Measurements from ENCODE around the gene IFFO2.

IFFO2 gene

DNA sequence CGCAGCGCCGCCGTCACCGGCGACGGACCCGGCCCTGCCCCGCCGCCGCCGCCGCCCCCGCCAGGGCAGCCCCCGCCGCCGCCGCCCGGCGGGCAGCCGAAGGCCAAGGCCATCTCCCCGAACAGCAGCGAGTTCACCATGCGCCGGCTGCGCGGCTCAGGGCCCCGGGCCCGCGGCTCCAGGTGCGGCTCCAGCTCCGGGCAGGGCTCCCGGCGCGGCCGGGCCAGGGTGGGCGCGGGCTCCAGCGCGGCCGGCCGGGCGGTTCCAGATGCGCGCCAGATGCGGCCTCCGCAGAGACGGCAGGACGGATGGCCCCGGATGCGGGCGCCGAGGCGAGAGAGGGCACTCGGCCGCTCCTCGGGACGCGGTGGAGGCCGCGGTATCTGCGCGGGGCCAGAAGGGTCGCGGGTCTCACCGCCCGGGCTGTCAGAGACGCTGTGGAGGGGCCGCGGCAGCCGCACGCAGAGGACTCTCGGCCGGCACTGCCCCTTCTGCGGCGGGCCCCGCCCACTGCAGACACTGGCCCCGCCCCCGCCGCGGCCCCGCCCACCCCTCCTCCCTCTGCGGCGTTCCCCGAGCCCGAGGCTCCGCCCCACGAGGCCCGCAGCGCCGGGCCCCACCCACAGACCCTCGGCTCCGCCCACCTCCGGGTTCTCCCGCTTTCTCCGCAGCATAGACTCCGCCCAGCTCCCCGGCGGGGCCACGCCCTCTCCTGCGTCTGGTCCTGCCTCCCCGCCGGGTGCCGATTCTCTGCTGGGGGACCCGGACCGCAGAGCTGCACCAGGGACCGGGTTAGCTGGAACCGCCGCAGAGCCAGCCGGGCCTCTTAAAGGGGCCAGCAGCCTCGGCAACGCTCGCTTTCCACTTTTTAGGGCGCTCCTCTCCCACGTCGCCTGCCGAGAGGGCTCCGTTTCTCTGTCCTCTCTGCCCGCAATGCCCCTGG is at the start of gene IFFO2:
TSS of gene IFFO2 (minus strand) at position 484 of the 943 bp plus-strand sequence. CDS start at position 140, 344 bp downstream.
- peaks cover 4% of the 10 kb centered on the region for H3K4me1 ChIP-seq (ENCODE audit: insufficient read depth, low read length, severe bottlenecking)
- H3F3A ChIP-seq (ENCODE audit: insufficient read depth, low read length) = no peaks in the 10 kb centered on the region
- H3K27me3 ChIP-seq (ENCODE audit: insufficient read depth, low read length) = peaks cover 6% of the 10 kb centered on the region; the same call in 1 of the 2 replicates
- H3K4me2 ChIP-seq (ENCODE audit: low read length) = peak within 1 kb of the TSS; percentile 84
- peak within 1 kb of the TSS; percentile 59 for H3K4me3 ChIP-seq (ENCODE audit: low read depth, low read length, poor library complexity, severe bottlenecking)
- TF ChIP-seq, protein P1, sequence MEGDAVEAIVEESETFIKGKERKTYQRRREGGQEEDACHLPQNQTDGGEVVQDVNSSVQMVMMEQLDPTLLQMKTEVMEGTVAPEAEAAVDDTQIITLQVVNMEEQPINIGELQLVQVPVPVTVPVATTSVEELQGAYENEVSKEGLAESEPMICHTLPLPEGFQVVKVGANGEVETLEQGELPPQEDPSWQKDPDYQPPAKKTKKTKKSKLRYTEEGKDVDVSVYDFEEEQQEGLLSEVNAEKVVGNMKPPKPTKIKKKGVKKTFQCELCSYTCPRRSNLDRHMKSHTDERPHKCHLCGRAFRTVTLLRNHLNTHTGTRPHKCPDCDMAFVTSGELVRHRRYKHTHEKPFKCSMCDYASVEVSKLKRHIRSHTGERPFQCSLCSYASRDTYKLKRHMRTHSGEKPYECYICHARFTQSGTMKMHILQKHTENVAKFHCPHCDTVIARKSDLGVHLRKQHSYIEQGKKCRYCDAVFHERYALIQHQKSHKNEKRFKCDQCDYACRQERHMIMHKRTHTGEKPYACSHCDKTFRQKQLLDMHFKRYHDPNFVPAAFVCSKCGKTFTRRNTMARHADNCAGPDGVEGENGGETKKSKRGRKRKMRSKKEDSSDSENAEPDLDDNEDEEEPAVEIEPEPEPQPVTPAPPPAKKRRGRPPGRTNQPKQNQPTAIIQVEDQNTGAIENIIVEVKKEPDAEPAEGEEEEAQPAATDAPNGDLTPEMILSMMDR (IDR thresholded peaks at IDR 0.05; ENCODE audit: low read length) = no peak
- TF ChIP-seq EZH2 (IDR thresholded peaks at IDR 0.05; ENCODE audit: borderline replicate concordance, low read length) = no peak
- no peaks in the 10 kb centered on the region for H4K20me1 ChIP-seq (ENCODE audit: insufficient read depth, low read length)
- no peaks in the 10 kb centered on the region for H3K79me2 ChIP-seq (ENCODE audit: insufficient read depth, low read length)
- peak within 1 kb of the TSS; percentile 39; the same call in 1 of the 2 replicates for H3K9ac ChIP-seq (ENCODE audit: low read length)
- no peaks in the 10 kb centered on the region for H3K9me2 ChIP-seq (ENCODE audit: low read depth, low read length)
- no peaks in the 10 kb centered on the region for H3K9me3 ChIP-seq (ENCODE audit: low read length)
- H3K36me3 ChIP-seq (ENCODE audit: insufficient read depth, low read length) = no peaks in the 10 kb centered on the region
- H2AFZ ChIP-seq (ENCODE audit: low read length) = no peak within 1 kb of the TSS
- no peak within 1 kb of the TSS for H3K27ac ChIP-seq (ENCODE audit: low read depth, low read length, poor library complexity, severe bottlenecking)

DNA sequence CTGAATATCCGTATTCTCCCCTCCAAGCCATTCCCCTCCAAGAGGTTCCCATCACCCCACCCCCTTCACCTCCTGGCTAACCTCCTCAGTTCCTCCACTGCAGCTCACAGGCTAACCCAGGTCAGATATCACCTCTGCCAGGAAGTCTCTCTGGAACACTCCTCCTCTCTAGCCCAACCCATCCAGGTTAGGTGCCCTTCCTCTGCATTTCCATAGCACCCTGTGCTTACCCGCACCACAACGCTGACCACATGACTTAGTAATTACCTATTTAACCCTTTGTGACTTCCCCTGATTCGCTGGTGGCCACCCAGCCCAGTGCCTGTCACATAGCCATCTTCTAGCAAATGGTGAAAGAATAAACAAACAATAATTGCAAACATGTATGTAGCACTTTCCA is 49.5 kb upstream of the IFFO2 start:
- Histone ChIP-seq H3K4me1 (ENCODE audit: insufficient read depth, low read length, severe bottlenecking) (no peaks in the 10 kb centered on the region), H2AFZ (ENCODE audit: low read length) (no peak overlapping the region), H3K79me2 (ENCODE audit: insufficient read depth, low read length) (no peaks in the 10 kb centered on the region), H3K9me3 (ENCODE audit: low read length) (0 out of 2 replicates have a peak, but pooled peaks cover 5% of the 10 kb centered on the region), H3K9me2 (ENCODE audit: low read depth, low read length) (no peaks in the 10 kb centered on the region), H4K20me1 (ENCODE audit: insufficient read depth, low read length) (no peaks in the 10 kb centered on the region), H3K9ac (ENCODE audit: low read length) (no peak overlapping the region), H3K4me3 (ENCODE audit: low read depth, low read length, poor library complexity, severe bottlenecking) (no peak overlapping the region), H3K27ac (ENCODE audit: low read depth, low read length, poor library complexity, severe bottlenecking) (no peak overlapping the region), H3K27me3 (ENCODE audit: insufficient read depth, low read length) (no peaks in the 10 kb centered on the region), H3K36me3 (ENCODE audit: insufficient read depth, low read length) (no peaks in the 10 kb centered on the region), H3F3A (ENCODE audit: insufficient read depth, low read length) (no peaks in the 10 kb centered on the region), H3K4me2 (ENCODE audit: low read length) (no peak overlapping the region)
- TF ChIP-seq, protein P1 (IDR thresholded peaks at IDR 0.05; ENCODE audit: low read length) = no peak
- TF ChIP-seq EZH2 (IDR thresholded peaks at IDR 0.05; ENCODE audit: borderline replicate concordance, low read length) = no peak

DNA sequence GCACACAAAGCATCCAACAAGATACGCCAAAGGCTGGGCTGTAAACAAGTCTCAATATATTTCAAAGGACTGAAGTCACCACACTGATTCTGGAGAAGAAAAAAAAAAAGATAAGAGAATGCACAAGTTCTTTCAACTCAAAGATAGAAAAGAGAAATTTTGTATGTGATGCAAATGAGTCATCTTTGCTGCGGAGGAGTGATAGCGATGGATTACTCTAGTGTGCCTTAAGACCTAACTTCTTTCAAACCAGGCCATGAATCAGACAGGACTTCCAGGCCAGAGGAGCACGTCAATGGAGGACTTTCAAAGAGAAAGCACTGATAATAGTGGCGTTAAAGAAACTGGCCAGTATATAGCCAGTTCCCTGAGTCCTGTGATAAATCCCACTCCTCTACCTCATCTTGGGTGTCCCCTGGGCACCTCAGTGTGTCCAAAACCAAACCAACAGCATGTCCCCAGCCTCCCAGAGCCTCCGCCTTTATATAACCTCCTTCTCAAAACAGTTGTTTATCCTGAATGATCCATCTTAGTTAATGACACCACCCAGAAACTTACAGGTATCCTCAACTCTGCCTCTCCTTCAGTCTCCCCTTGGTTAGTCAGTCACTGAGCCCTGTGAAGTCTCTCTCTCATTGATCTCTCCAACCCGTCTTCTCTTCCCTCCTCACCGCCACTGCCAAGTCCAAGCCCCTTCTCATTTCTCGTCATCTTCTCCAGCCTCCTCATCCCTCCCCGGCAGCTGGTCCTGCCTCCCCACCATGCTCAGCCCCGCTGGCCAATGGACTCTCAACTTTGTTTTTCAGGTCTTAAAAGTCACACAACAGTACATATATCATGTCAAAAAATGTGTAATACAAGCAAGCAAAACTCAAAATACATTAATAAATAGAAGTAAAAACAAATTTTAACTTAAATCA is 47.2 kb upstream of the IFFO2 start:
- TF ChIP-seq, protein P1 (IDR thresholded peaks at IDR 0.05; ENCODE audit: low read length) = no peak
- no peak for TF ChIP-seq EZH2 (IDR thresholded peaks at IDR 0.05; ENCODE audit: borderline replicate concordance, low read length)
- Histone ChIP-seq H3K79me2 (ENCODE audit: insufficient read depth, low read length) (no peaks in the 10 kb centered on the region), H3K36me3 (ENCODE audit: insufficient read depth, low read length) (no peaks in the 10 kb centered on the region), H2AFZ (ENCODE audit: low read length) (no peak overlapping the region), H4K20me1 (ENCODE audit: insufficient read depth, low read length) (no peaks in the 10 kb centered on the region), H3K9me3 (ENCODE audit: low read length) (0 out of 2 replicates have a peak, but pooled peaks cover 5% of the 10 kb centered on the region), H3F3A (ENCODE audit: insufficient read depth, low read length) (no peaks in the 10 kb centered on the region), H3K27ac (ENCODE audit: low read depth, low read length, poor library complexity, severe bottlenecking) (no peak overlapping the region), H3K9ac (ENCODE audit: low read length) (no peak overlapping the region), H3K4me1 (ENCODE audit: insufficient read depth, low read length, severe bottlenecking) (no peaks in the 10 kb centered on the region), H3K4me2 (ENCODE audit: low read length) (no peak overlapping the region), H3K27me3 (ENCODE audit: insufficient read depth, low read length) (no peaks in the 10 kb centered on the region), H3K4me3 (ENCODE audit: low read depth, low read length, poor library complexity, severe bottlenecking) (no peak overlapping the region), H3K9me2 (ENCODE audit: low read depth, low read length) (no peaks in the 10 kb centered on the region)

Measured in OCI-LY1 (cell line).